Neural cell (in vitro differentiated cells): ENCODE data around the gene LDLRAD4. TPM values are rescaled to one million over a fixed set of nuclear protein-coding genes. Genes with fewer than 3 reads are reported as not detected.

ENCODE experiments used
- H2AFZ ChIP-seq: fragments of 200-600, 300-800 bp; sonication (generic), shearing (Covaris generic); 2 replicates; pipeline ENCODE4 v1.6.0; 2014; ENCODE audit warnings: low read depth, mild to moderate bottlenecking, antibody characterized with exemption, low read length, moderate library complexity
- H3F3A ChIP-seq: fragments of 200-600 bp; shearing (Covaris generic); 2 replicates; pipeline ENCODE4 v1.6.1; 2016; ENCODE audit warnings: mild to moderate bottlenecking, moderate library complexity, mixed read lengths, antibody characterized with exemption, low read length; ENCODE audit not compliant: insufficient read depth, poor library complexity, severe bottlenecking
- H3K27ac ChIP-seq: fragments of 200-600, 300-800 bp; sonication (generic), shearing (Covaris generic); 2 replicates; pipeline ENCODE4 v1.5.1; 2014; ENCODE audit warnings: mild to moderate bottlenecking, low read length, moderate library complexity
- H3K27me3 ChIP-seq: fragments of 300-800, 200-600 bp; sonication (generic), shearing (Covaris generic); 2 replicates; pipeline ENCODE4 v1.6.0; 2014; ENCODE audit warnings: mild to moderate bottlenecking, low read depth, low read length, moderate library complexity; ENCODE audit not compliant: insufficient read depth
- H3K36me3 ChIP-seq: fragments of 300-800, 200-600 bp; sonication (generic), shearing (Covaris generic); 2 replicates; pipeline ENCODE4 v1.5.1; 2014; ENCODE audit warnings: mild to moderate bottlenecking, antibody characterized with exemption, low read length, moderate library complexity; ENCODE audit not compliant: insufficient read depth
- H3K4me2 ChIP-seq: fragments of 300-800, 200-600 bp; sonication (generic), shearing (Covaris generic); 2 replicates; pipeline ENCODE4 v1.6.0; 2014; ENCODE audit warnings: mild to moderate bottlenecking, low read length
- H3K4me3 ChIP-seq: fragments of 300-800, 200-600 bp; sonication (generic), shearing (Covaris generic); 2 replicates; pipeline ENCODE4 v1.5.1; 2014; ENCODE audit warnings: mild to moderate bottlenecking, low read length, moderate library complexity
- H3K79me2 ChIP-seq: fragments of 200-600 bp; shearing (Covaris generic); replicated peaks from 2 replicates; pipeline ENCODE4 v1.6.0; 2014; ENCODE audit warnings: mild to moderate bottlenecking, low read length, moderate library complexity; ENCODE audit not compliant: insufficient read depth
- H3K9ac ChIP-seq: fragments of 300-800, 200-600 bp; sonication (generic), shearing (Covaris generic); 2 replicates; pipeline ENCODE4 v1.6.1; 2016; ENCODE audit warnings: mild to moderate bottlenecking, low read length, mixed read lengths
- H3K9me2 ChIP-seq: fragments of 200-600 bp; shearing (Covaris generic); 2 replicates; pipeline ENCODE4 v1.6.1; 2016; ENCODE audit warnings: mild to moderate bottlenecking, low read length, mixed read lengths; ENCODE audit not compliant: insufficient read depth
- H3K9me3 ChIP-seq: fragments of 200-600, 300-800 bp; sonication (generic), shearing (Covaris generic); 2 replicates; pipeline ENCODE4 v1.6.1; 2016; ENCODE audit warnings: mild to moderate bottlenecking, mixed run types, low read length, moderate library complexity, mixed read lengths
- H4K20me1 ChIP-seq: fragments of 200-600 bp; shearing (Covaris generic); 2 replicates; pipeline ENCODE4 v1.6.1; 2016; ENCODE audit warnings: mild to moderate bottlenecking, mixed run types; ENCODE audit not compliant: insufficient read depth
- EP300 ChIP-seq: fragments of 450-650 bp; conservative IDR thresholded peaks from 2 replicates; pipeline ENCODE4 v1.6.1; 2014; ENCODE audit warnings: antibody characterized with exemption, mild to moderate bottlenecking, moderate library complexity; ENCODE audit not compliant: poor library complexity, severe bottlenecking
- EZH2 ChIP-seq: fragments of 200-600, 300-800 bp; shearing (Covaris generic), sonication (generic); IDR thresholded peaks from 2 replicates; pipeline ENCODE4 v1.6.1; 2014; ENCODE audit warnings: antibody characterized with exemption, low read length, borderline replicate concordance, mild to moderate bottlenecking; ENCODE audit not compliant: insufficient read depth, poor library complexity, severe bottlenecking
- MXI1 ChIP-seq: fragments of 450-650 bp; conservative IDR thresholded peaks from 2 replicates; pipeline ENCODE4 v1.6.1; 2014; ENCODE audit warnings: antibody characterized with exemption, mild to moderate bottlenecking; ENCODE audit not compliant: poor library complexity, severe bottlenecking
- POLR2AphosphoS5 ChIP-seq: IDR thresholded peaks from 2 replicates; pipeline ENCODE4 v1.6.1; 2012
- RAD21 ChIP-seq: fragments of 450-650 bp; conservative IDR thresholded peaks from 2 replicates; pipeline ENCODE4 v1.6.1; 2014; ENCODE audit warnings: antibody characterized with exemption, mild to moderate bottlenecking, moderate library complexity
- SMC3 ChIP-seq: fragments of 450-650 bp; conservative IDR thresholded peaks from 2 replicates; pipeline ENCODE4 v1.6.1; 2014; ENCODE audit warnings: antibody characterized with exemption, mild to moderate bottlenecking, moderate library complexity; ENCODE audit not compliant: poor library complexity
- TAF1 ChIP-seq: IDR thresholded peaks from 2 replicates; pipeline ENCODE4 v1.6.1; 2012; ENCODE audit warnings: low read depth
- polyA plus RNA-seq: library from polyadenylated mRNA; depleted of rRNA; stranded (reverse); fragments of >200 nt; gene quantifications from 2 replicates; pipeline ENCODE4 v1.2.3, GENCODE V29; 2014
- TF ChIP-seq, protein P1 (sequence below): IDR thresholded peaks from 2 replicates; pipeline ENCODE4 v1.6.1; 2012; ENCODE audit warnings: borderline replicate concordance
- TF ChIP-seq, protein P2 (sequence below): fragments of 450-650 bp; IDR thresholded peaks from 2 replicates; pipeline ENCODE4 v1.5.1; 2014; ENCODE audit warnings: antibody characterized with exemption, mild to moderate bottlenecking, moderate library complexity; ENCODE audit not compliant: poor library complexity, severe bottlenecking

LDLRAD4 gene
- polyA plus RNA-seq, 1 donor from 2014 or later: 3.7 TPM

DNA sequence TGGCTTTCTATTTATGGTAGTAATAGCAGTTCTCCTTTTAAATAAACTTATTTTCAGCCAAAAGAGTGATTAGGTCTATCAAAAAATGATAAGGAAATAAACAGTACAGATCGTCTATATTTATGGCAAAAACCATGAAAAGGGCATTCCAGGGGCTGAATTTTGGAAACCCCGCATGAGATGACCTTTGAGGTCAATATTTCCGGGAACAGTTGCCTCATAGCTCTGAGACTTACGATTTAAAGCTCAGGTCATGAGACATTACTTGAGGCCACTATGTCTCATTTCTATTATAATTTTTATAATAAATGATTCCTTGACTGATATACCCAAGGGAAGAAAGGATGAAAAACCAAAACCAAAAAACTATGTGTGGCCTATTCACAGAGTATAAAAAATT is 101.1 kb downstream of the LDLRAD4 start:
- no peak overlapping the region for H3K4me2 ChIP-seq
- no peaks in the 10 kb centered on the region for H3K79me2 ChIP-seq
- H3K9me3 ChIP-seq: peaks cover 15% of the 10 kb centered on the region
- H4K20me1 ChIP-seq: no peaks in the 10 kb centered on the region
- no peaks in the 10 kb centered on the region for H3K27me3 ChIP-seq
- no peak overlapping the region for H2AFZ ChIP-seq
- no peaks in the 10 kb centered on the region for H3F3A ChIP-seq
- H3K4me3 ChIP-seq: no peak overlapping the region
- H3K9me2 ChIP-seq: no peaks in the 10 kb centered on the region
- no peaks in the 10 kb centered on the region for H3K36me3 ChIP-seq
- TF ChIP-seq POLR2AphosphoS5 (no peak), EZH2 (no peak), SMC3 (no peak), RAD21 (no peak), MXI1 (no peak), EP300 (no peak), TAF1 (no peak)
- TF ChIP-seq, protein P1, sequence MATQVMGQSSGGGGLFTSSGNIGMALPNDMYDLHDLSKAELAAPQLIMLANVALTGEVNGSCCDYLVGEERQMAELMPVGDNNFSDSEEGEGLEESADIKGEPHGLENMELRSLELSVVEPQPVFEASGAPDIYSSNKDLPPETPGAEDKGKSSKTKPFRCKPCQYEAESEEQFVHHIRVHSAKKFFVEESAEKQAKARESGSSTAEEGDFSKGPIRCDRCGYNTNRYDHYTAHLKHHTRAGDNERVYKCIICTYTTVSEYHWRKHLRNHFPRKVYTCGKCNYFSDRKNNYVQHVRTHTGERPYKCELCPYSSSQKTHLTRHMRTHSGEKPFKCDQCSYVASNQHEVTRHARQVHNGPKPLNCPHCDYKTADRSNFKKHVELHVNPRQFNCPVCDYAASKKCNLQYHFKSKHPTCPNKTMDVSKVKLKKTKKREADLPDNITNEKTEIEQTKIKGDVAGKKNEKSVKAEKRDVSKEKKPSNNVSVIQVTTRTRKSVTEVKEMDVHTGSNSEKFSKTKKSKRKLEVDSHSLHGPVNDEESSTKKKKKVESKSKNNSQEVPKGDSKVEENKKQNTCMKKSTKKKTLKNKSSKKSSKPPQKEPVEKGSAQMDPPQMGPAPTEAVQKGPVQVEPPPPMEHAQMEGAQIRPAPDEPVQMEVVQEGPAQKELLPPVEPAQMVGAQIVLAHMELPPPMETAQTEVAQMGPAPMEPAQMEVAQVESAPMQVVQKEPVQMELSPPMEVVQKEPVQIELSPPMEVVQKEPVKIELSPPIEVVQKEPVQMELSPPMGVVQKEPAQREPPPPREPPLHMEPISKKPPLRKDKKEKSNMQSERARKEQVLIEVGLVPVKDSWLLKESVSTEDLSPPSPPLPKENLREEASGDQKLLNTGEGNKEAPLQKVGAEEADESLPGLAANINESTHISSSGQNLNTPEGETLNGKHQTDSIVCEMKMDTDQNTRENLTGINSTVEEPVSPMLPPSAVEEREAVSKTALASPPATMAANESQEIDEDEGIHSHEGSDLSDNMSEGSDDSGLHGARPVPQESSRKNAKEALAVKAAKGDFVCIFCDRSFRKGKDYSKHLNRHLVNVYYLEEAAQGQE: no peak
- TF ChIP-seq, protein P2, sequence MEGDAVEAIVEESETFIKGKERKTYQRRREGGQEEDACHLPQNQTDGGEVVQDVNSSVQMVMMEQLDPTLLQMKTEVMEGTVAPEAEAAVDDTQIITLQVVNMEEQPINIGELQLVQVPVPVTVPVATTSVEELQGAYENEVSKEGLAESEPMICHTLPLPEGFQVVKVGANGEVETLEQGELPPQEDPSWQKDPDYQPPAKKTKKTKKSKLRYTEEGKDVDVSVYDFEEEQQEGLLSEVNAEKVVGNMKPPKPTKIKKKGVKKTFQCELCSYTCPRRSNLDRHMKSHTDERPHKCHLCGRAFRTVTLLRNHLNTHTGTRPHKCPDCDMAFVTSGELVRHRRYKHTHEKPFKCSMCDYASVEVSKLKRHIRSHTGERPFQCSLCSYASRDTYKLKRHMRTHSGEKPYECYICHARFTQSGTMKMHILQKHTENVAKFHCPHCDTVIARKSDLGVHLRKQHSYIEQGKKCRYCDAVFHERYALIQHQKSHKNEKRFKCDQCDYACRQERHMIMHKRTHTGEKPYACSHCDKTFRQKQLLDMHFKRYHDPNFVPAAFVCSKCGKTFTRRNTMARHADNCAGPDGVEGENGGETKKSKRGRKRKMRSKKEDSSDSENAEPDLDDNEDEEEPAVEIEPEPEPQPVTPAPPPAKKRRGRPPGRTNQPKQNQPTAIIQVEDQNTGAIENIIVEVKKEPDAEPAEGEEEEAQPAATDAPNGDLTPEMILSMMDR: no peak
- H3K9ac ChIP-seq: no peak overlapping the region
- H3K27ac ChIP-seq: no peak overlapping the region

DNA sequence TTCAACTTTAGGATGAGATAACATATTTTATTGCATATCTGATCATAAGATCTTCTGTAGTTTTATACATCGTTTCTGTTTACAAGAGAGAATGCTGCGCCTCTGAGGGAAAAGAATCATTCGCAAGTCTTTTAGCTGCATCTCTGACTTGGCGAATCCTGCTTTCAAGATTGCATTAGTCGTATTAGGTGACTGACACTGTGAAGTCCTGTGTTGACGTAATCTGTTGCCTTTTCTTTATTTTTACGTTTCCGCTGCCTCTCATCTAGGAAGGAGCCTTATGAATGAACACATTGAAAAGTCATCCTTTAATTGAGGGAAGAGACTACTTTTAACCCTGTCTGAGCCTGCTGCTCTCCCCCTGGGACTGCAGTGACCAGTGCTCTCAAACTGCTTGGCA is 101.5 kb downstream of the LDLRAD4 start:
- H3F3A ChIP-seq: no peaks in the 10 kb centered on the region
- H2AFZ ChIP-seq: no peak overlapping the region
- peaks cover 15% of the 10 kb centered on the region for H3K9me3 ChIP-seq
- H3K27ac ChIP-seq: no peak overlapping the region
- H3K9me2 ChIP-seq: no peaks in the 10 kb centered on the region
- no peaks in the 10 kb centered on the region for H3K27me3 ChIP-seq
- H3K9ac ChIP-seq: no peak overlapping the region
- H3K4me3 ChIP-seq: no peak overlapping the region
- no peaks in the 10 kb centered on the region for H3K36me3 ChIP-seq
- H3K4me2 ChIP-seq: no peak overlapping the region
- no peaks in the 10 kb centered on the region for H4K20me1 ChIP-seq
- TF ChIP-seq EZH2 (no peak), EP300 (no peak), SMC3 (no peak), TAF1 (no peak), RAD21 (no peak), POLR2AphosphoS5 (no peak)
- TF ChIP-seq, protein P1: no peak
- TF ChIP-seq, protein P2: no peak
- H3K79me2 ChIP-seq: no peaks in the 10 kb centered on the region
